BE2C (cell line): ENCODE measurements around the gene CSGALNACT2.

Experiments
- DNase-seq: peaks from one replicate; pipeline ENCODE4 v3.0.0-alpha.2; 2020
- H3K27me3 ChIP-seq: fragments of 250-450 bp; sonication (Bioruptor Pico); 2 replicates; pipeline ENCODE4 v1.5.1; 2020; ENCODE audit warnings: mild to moderate bottlenecking
- H3K36me3 ChIP-seq: fragments of 250-450 bp; sonication (Bioruptor Pico); 2 replicates; pipeline ENCODE4 v1.5.1; 2020; ENCODE audit warnings: mild to moderate bottlenecking
- H3K4me1 ChIP-seq: fragments of 250-450 bp; sonication (Bioruptor Pico); 2 replicates; pipeline ENCODE4 v1.5.1; 2020
- H3K4me3 ChIP-seq: 2 replicates; pipeline ENCODE4 v1.5.1; 2011; ENCODE audit warnings: low read depth, low read length
- H3K9me3 ChIP-seq: fragments of 250-450 bp; sonication (Bioruptor Pico); 2 replicates; pipeline ENCODE4 v1.5.1; 2020
- CTCF ChIP-seq: IDR thresholded peaks from 2 replicates; pipeline ENCODE4 v1.5.1; 2012; ENCODE audit warnings: mild to moderate bottlenecking, low read depth, low read length

CSGALNACT2 gene

DNA sequence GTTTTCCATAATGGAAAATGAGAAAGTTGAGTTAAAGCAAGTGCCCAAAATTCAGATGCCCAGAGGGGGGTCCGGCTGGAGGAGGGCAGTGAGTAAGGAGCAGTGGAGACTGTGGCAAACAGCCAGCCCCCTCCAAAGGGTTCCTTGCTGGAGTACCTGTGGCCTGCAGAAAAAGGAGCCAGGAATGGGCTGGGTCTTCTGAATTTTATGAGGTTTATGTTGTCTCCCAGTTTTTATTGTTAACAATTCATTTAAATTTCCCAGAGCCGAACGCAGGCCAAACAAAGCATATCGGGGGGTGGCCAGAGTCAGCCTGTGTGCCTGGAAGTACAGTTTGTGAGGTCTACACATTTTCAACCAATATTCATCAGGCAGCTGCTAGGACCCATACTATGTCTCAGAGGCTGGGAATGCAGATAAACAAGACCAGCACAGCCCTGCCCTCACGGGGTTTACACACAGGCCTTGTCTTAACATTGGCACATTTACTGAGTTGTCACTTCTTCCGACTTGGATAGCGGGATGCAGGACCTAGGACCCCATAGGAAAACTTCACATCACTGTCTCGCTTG lies 12.9 kb upstream of the CSGALNACT2 start:
- Histone ChIP-seq H3K27me3 (no peaks in the 10 kb centered on the region), H3K36me3 (peaks cover 97% of the 10 kb centered on the region), H3K9me3 (no peaks in the 10 kb centered on the region), H3K4me3 (no peak overlapping the region), H3K4me1 (no peaks in the 10 kb centered on the region)
- DNase-seq = no peak
- no peak for TF ChIP-seq CTCF

- TF ChIP-seq CTCF = no peak
- H3K36me3 ChIP-seq = peaks cover 93% of the 10 kb centered on the region
- H3K9me3 ChIP-seq = no peaks in the 10 kb centered on the region
- no peak overlapping the region for H3K4me3 ChIP-seq
- no peaks in the 10 kb centered on the region for H3K27me3 ChIP-seq
- no peaks in the 10 kb centered on the region for H3K4me1 ChIP-seq
- no peak for DNase-seq
These were observed 12.1 kb upstream of the CSGALNACT2 start for GRCh38 chr10:43125881-43126731.

- Histone ChIP-seq H3K4me1 (no peaks in the 10 kb centered on the region), H3K27me3 (no peaks in the 10 kb centered on the region), H3K9me3 (no peaks in the 10 kb centered on the region), H3K4me3 (no peak overlapping the region), H3K36me3 (peaks cover 85% of the 10 kb centered on the region)
- DNase-seq = no peak
- no peak for TF ChIP-seq CTCF
These were observed 11.4 kb upstream of the CSGALNACT2 start for GRCh38 chr10:43126759-43127424.

GRCh38 chr10:43127442-43127841 lies 10.8 kb upstream of the CSGALNACT2 start:
- no peak for DNase-seq
- H3K27me3 ChIP-seq = no peaks in the 10 kb centered on the region
- no peak for TF ChIP-seq CTCF
- H3K4me1 ChIP-seq = no peaks in the 10 kb centered on the region
- no peaks in the 10 kb centered on the region for H3K9me3 ChIP-seq
- H3K36me3 ChIP-seq = peaks cover 80% of the 10 kb centered on the region
- H3K4me3 ChIP-seq = no peak overlapping the region

DNA sequence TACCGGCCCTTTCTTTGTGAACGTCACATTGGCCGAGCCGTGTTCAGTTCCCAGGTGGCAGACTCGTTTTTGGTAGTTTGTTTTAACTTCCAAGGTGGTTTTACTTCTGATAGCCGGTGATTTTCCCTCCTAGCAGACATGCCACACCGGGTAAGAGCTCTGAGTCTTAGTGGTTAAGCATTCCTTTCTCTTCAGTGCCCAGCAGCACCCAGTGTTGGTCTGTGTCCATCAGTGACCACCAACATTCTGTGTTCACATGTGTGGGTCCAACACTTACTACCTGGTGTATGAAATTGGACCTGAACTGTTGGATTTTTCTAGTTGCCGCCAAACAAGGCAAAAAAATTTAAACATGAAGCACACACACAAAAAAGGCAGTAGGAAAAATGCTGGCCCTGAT lies 9.9 kb upstream of the CSGALNACT2 start:
- no peaks in the 10 kb centered on the region; the same call in 1 of the 2 replicates for H3K27me3 ChIP-seq
- no peak overlapping the region for H3K4me3 ChIP-seq
- no peaks in the 10 kb centered on the region for H3K4me1 ChIP-seq
- TF ChIP-seq CTCF = no peak
- peaks cover 71% of the 10 kb centered on the region for H3K36me3 ChIP-seq
- no peak for DNase-seq
- no peaks in the 10 kb centered on the region for H3K9me3 ChIP-seq
